Epithelial cell of proximal tubule (primary cell): ENCODE measurements around the gene MEG3. TPM values are rescaled to one million over a fixed set of nuclear protein-coding genes. Genes with fewer than 3 reads are reported as not detected.

Experiments used
- DNase-seq: peaks from one replicate; pipeline ENCODE4 v3.0.0-alpha.2; 2011; ENCODE audit warnings: low read depth
- H3K4me3 ChIP-seq: 2 replicates; pipeline ENCODE4 v1.5.1; 2011; ENCODE audit warnings: low read depth, mild to moderate bottlenecking, low read length
- total RNA-seq: library from RNA; depleted of rRNA; stranded (reverse); fragments of >200 nt; gene quantifications from 2 replicates; pipeline ENCODE4 v1.2.3, GENCODE V29; 2015
- TF ChIP-seq, protein P1 (sequence below): conservative IDR thresholded peaks from 2 replicates; pipeline ENCODE4 v1.5.1; 2012; ENCODE audit warnings: low read depth, mild to moderate bottlenecking, low read length

The MEG3 gene
- total RNA-seq, 1 donor from 2014 or later: 26.0 TPM

GRCh38 chr14:100905166-100905565, 79.2 kb downstream of the MEG3 start:
- no peak for DNase-seq
- TF ChIP-seq, protein P1, sequence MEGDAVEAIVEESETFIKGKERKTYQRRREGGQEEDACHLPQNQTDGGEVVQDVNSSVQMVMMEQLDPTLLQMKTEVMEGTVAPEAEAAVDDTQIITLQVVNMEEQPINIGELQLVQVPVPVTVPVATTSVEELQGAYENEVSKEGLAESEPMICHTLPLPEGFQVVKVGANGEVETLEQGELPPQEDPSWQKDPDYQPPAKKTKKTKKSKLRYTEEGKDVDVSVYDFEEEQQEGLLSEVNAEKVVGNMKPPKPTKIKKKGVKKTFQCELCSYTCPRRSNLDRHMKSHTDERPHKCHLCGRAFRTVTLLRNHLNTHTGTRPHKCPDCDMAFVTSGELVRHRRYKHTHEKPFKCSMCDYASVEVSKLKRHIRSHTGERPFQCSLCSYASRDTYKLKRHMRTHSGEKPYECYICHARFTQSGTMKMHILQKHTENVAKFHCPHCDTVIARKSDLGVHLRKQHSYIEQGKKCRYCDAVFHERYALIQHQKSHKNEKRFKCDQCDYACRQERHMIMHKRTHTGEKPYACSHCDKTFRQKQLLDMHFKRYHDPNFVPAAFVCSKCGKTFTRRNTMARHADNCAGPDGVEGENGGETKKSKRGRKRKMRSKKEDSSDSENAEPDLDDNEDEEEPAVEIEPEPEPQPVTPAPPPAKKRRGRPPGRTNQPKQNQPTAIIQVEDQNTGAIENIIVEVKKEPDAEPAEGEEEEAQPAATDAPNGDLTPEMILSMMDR: no peak

DNA sequence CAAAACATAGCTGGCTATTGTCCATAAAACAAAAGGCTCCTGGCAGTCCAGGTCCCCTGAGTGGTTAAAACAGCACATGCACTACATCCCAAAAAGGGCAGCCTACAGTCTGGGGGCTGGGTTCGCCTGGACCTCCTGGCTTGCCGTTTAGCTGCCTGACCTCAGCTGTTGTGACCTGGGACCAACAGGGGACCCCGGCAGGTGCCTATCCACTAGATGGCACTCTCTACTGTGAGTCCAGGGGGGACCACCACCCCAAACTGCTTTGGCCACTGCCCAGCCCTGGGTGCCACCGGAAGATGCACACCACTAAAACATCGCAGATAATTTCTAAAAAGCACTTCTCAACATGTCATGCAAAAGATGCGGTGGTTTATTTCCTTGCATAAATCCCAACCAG, 80.5 kb downstream of the MEG3 start:
- TF ChIP-seq, protein P1: peak; percentile 50

More at GRCh38 chr14:100905166-100905565, 79.2 kb downstream of the MEG3 start:
- no peak overlapping the region for H3K4me3 ChIP-seq

GRCh38 chr14:100907240-100907639, 81.3 kb downstream of the MEG3 start:
- no peak for DNase-seq
- no peak overlapping the region for H3K4me3 ChIP-seq
- TF ChIP-seq, protein P1: no peak

More for the DNA sequence above, 80.5 kb downstream of the MEG3 start:
- no peak overlapping the region for H3K4me3 ChIP-seq
- no peak for DNase-seq

- no peak for DNase-seq
- TF ChIP-seq, protein P1: no peak
- no peak overlapping the region for H3K4me3 ChIP-seq
Observed at GRCh38 chr14:100909439-100909838, 83.5 kb downstream of the MEG3 start.

Other genes starting within 250 kb of the MEG3 start
- gene BEGAIN, start 238.7 kb upstream of the MEG3 start, total RNA-seq: 0.51 and 1.4 TPM in 2 replicates
- not detected in 2 replicates for gene DLK1, start 99.2 kb upstream of the MEG3 start, total RNA-seq
- 0.06 TPM in 1 of 2 replicates, not detected in the other for gene RTL1, start 77.6 kb downstream of the MEG3 start, total RNA-seq